GM12891 (cell line): Measurements from ENCODE around the gene CTNNA2.

Experiments
- POLR2A ChIP-seq: IDR thresholded peaks from 2 replicates; pipeline ENCODE4 v1.6.1; 2011; ENCODE audit warnings: low read depth, low read length, control low read depth
- POLR2AphosphoS5 ChIP-seq: IDR thresholded peaks from 2 replicates; pipeline ENCODE4 v1.6.1; 2011; ENCODE audit warnings: low read depth, low read length, control low read depth
- TAF1 ChIP-seq: IDR thresholded peaks from 2 replicates; pipeline ENCODE4 v1.6.1; 2011; ENCODE audit warnings: low read depth, low read length, control low read depth

GRCh38 chr2:79789811-79790210 lies 277.0 kb downstream of the CTNNA2 start:
- TF ChIP-seq POLR2A (no peak), POLR2AphosphoS5 (no peak), TAF1 (no peak)
